Left colon (tissue), 2 donors: ENCODE data around the gene TBC1D22A. TPM values are rescaled to one million over a fixed set of nuclear protein-coding genes. Genes with fewer than 3 reads are reported as not detected.
A peak's percentile ranks its signal among the peaks of the same experiment; 100 is the strongest.

Experiments
- ATAC-seq: fragments of 200-7000 bp; cut with Tn5 transposase; one replicate; pipeline ENCODE4 v1.9.1; 2020; ENCODE audit warnings: mild to moderate bottlenecking, moderate library complexity
- DNase-seq, 2 donors: peaks; one replicate each; pipeline ENCODE4 v3.0.0-alpha.2; 2020
- intact Hi-C, 2 donors: fragments of 100-400 bp; cut with DNase I in 1 of 2; cut with micrococcal nuclease in 1 of 2; formaldehyde crosslinking; loops; one replicate each; pipeline versions ENCODE4 v1.11.2 to v1.14.0; 2022; cut with DNase I, micrococcal nuclease
- total RNA-seq, 2 donors: library from RNA; stranded (reverse); fragmentation: NEBNext Ultra II Directional; extraction: Animal tissue kit (Norgen Biotek cat#: 25700); gene quantifications; one replicate each; pipeline ENCODE4 v1.2.1, GENCODE V29; 2021
- donor health status: DM: no; HTN: no; CAD: no.
- donor health status: DM: yes; HTN: yes; CAD: no.

The TBC1D22A gene
- total RNA-seq, 2 donors from 2014 or later, result 40.7 to 45.2 TPM

GRCh38 chr22:47015589-47016178, 253.2 kb downstream of the TBC1D22A start:
- intact Hi-C loops, result no loop called here
- no peak for ATAC-seq
- DNase-seq, result no peak

GRCh38 chr22:47016631-47017030, 254.2 kb downstream of the TBC1D22A start:
- DNase-seq, result no peak
- intact Hi-C loops, result no loop called here
- ATAC-seq, result no peak

- DNase-seq, result no peak
- ATAC-seq, result no peak
Observed at GRCh38 chr22:47017245-47017644, 254.8 kb downstream of the TBC1D22A start.

GRCh38 chr22:47018010-47018910, 255.8 kb downstream of the TBC1D22A start:
- no peak for ATAC-seq
- intact Hi-C loops, result no loop called here
- no peak for DNase-seq

More at GRCh38 chr22:47017245-47017644, 254.8 kb downstream of the TBC1D22A start:
- intact Hi-C loops, result no loop called here

GRCh38 chr22:47019012-47019790, 256.8 kb downstream of the TBC1D22A start:
- no peak for ATAC-seq
- DNase-seq, result no peak
- intact Hi-C loops, result no loop called here

- no peak for ATAC-seq
- intact Hi-C loops, result no loop called here
Observed at GRCh38 chr22:47020166-47020565, 257.7 kb downstream of the TBC1D22A start.

GRCh38 chr22:47021371-47022074, 259.1 kb downstream of the TBC1D22A start:
- intact Hi-C loops, result no loop called here
- DNase-seq (no peak), ATAC-seq (no peak)

More at GRCh38 chr22:47020166-47020565, 257.7 kb downstream of the TBC1D22A start:
- no peak for DNase-seq

DNA sequence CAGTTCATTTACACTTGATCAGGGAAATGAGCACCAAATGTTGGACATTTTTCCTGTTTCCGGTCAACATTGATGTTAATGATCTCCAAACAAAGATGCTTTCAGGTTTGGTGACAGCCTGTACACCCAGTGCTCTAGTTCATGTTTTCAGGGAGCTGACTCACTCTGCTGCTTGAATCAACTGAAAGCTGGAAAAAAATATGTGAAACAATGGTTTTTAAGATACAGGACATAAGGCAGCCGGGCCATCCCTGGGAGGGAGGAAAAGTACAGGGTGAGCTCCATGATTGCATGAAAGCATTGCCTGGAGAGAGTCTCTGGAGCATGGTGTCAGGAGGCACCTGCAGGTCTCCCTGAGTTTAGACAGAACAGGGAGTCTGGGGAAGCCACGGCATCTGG, 259.6 kb downstream of the TBC1D22A start:
- ATAC-seq (no peak), DNase-seq (no peak)
- intact Hi-C loops, result no loop called here

DNA sequence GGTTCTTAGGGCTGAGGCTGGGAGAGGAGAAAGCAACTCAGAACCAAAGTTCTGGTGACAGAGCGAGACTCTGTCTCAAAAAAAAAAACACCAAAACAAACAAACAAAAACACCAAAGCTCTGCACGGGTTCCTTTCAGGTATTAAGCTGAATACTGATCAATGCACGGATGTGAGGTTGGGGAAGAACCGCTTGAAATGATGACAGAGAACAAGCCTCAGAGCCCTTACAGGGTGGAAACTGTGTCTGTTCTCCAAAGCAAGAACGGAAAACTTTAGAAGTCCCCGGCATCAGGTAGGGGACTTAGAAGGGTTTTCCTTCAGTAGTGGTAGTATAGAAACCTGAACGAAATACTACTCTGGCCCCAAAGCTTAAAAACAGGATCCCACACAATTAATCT, 260.0 kb downstream of the TBC1D22A start:
- no peak for ATAC-seq
- DNase-seq, result no peak
- intact Hi-C loops, result no loop called here

DNA sequence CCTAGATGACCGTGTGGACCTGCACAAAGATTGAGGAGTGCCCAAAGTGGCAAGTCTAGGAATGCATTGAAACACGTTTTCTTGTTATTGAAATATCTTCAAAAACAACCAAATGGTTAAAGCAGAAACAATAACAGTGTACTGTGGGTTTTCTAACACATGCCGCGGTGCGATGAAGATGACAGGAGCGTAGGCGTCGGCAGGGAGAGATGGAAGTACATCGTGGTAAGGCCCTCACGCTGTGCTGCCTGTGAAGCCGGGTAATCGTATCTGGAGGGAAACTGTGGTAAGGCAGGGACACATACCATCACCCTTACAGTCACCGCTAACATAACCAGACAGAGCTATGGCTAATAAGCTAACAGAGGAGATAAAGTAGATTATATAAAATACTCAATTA, 261.4 kb downstream of the TBC1D22A start:
- DNase-seq, result no peak
- ATAC-seq, result no peak
- intact Hi-C loops, result no loop called here

DNA sequence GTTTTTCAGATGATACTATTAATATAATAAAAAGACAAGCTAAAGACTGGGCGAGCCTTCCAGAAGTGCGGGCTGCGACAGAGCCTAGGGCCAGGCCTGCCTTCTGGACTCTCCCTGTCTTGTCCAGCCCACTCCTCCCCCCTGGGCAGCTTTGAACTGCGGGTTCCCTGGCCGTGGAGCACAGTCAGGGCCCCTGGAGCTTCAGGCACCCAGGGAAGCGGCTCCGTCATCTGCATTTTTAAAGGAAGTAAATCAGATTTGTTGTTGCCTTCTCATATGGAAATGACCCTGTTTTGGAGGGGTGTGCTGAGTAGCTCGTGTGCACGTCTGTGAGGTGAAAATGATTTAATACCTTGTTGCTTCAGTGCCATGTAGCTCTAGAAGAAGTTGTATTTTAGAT, 265.3 kb downstream of the TBC1D22A start:
- intact Hi-C loops, result no loop called here
- no peak for ATAC-seq
- no peak for DNase-seq

DNA sequence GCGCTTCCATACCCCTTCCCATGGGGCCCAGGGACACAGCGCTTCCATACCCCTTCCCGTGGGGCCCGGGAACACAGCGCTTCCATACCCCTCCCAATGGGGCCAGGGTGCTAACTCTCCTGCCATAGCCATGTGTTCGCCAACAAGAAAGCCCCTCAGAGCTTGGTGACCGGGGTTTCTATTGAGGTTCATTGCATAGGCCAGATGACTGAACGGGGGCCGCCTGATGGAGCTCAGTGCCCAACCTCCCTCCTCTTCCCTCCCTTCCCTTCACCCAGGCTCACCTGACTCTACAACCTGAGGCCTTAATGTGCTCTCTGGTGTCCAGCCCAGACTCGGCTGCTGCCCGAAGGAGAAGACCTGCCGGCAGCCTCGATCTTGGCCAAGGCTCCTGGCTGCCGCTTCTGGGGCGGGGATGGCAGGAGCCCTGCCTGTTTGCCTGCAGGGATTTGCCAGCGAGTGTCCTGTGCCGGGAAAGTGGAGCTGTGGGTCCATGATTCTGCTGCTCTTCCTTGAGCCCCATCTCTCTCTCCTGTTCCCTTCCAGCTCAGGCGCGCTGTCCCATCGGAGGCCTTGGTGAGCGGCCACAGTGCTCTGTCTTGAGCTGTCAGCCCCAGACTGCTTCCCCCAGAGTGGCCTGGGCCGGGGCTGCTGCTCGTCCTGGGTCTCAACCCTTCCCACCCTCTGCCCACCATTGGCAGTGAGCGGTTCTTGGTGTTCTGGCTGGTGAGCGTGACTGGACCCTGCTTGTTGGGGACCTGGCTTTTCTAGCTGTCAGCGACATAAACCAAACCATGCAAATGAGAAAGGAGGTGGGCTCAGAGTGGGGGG, 267.0 kb downstream of the TBC1D22A start:
- ATAC-seq, result no peak
- no peak for DNase-seq
- intact Hi-C loops, result no loop called here

GRCh38 chr22:47030143-47030661, 267.8 kb downstream of the TBC1D22A start:
- DNase-seq (peak in 1 of 2 donors; percentile 21), ATAC-seq (no peak)
- intact Hi-C loops, result no loop called here

GRCh38 chr22:47030881-47031627, 268.6 kb downstream of the TBC1D22A start:
- ATAC-seq, result peak; percentile 61
- DNase-seq, result peak; percentile 65 to 70
- intact Hi-C loops, result no loop called here

GRCh38 chr22:47031628-47031915, 269.1 kb downstream of the TBC1D22A start:
- intact Hi-C loops, result no loop called here
- DNase-seq (peak in 1 of 2 donors; percentile 22), ATAC-seq (no peak)

DNA sequence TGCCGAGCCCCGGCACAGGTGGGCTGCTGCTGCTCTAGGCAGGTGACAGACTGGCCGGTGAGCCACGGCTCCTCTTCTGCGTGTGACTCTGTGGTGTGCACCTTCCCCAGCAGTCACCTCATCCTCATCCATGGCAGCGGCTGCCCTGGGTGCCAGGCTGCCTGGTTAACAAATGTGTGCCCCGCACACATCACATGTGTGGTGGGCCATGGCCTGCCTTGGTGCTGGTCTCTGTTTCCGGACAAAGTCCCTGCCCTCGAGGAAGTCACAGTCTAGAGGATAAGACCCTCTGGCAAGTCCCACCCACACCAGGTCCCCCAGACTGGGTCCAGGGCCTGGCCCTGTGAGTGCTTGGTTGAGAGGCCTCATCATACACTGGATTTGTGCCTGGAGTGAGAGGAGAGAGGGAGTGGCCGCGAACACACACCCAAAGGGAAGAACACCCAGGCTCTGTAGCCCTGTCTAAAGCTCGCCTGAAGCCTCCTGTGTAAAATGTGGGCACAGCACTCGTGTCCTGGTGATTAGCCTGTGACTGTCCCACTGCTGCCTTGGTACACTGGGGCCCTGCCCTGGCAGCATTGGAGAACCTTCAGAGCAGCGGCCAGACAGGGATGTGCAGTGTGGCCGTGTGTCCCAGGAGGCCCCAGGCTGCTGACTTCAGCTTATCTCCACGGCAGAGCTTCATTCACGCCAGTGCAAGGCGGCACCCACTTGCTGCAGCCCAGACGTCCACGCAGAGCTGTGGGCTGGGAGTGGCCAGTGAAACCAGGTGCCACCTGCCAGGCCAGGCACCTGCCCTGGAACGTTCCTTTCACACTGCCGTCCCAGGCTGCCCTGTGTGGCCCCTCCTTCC, 269.9 kb downstream of the TBC1D22A start:
- ATAC-seq (peak; percentile 79), DNase-seq (peak; percentile 52 to 72)
- intact Hi-C loops, result no loop called here
